ENCODE measurements around the gene TRIM44.
A peak's percentile ranks its signal among the peaks of the same experiment; 100 is the strongest.
"Not testable (repeated sequence)": the region's sequence is repeated elsewhere in the genome, so short reads cannot be mapped to it uniquely, and the experiment has no call there.

TRIM44 gene

DNA sequence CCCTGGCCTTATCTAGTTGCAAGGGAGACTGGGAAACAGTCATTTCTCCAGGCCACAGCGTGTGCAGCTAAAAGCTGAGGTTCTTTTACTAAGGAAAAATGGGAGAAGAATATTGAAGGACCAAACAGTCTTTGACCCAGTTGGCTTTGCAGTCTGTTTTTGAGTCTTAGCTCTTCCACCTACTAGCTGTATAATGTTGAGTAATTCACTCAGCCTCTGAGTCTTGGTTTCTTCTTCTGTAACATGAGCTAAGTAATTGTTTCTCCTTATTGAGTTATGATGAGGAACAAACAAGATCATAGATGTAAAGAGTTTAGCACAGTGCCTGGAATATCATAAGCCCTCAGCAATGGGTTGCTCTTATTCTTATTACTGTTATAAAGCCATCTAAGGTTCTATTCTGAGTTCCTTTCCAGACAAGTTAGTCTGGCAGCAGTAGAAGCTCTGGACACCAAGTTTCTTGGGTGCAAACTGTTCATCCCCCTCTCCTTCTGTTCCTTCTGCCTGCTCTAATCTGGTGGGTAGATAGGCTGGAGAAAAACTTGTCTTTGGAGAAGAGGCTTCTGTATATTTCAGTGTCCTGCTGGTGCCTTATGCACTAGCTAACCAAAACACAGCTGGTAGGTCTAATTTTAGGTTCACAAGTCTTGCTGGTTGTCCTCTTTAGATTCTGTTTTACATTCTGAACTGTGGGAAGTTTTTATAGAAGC is 13.5 kb downstream of the TRIM44 start:
- no peak for DNase-seq

DNA sequence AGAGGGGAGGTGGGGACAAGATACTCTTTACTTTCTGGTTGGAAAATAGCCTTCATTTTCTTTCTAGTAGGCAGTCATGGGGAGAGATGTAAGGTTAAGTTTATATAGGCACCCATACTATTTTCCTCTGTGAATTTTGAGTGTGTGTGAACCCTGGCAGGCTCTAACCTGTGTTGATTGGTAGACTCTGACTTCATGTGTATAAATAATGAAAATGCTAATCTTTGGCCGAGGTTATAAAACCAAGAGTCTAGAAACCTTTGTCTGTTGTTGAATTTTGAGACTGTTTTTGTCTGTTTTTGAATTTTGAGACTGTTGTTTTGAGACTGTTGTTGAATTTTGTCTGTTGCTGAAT is 14.0 kb downstream of the TRIM44 start:
- DNase-seq, result no peak

DNA sequence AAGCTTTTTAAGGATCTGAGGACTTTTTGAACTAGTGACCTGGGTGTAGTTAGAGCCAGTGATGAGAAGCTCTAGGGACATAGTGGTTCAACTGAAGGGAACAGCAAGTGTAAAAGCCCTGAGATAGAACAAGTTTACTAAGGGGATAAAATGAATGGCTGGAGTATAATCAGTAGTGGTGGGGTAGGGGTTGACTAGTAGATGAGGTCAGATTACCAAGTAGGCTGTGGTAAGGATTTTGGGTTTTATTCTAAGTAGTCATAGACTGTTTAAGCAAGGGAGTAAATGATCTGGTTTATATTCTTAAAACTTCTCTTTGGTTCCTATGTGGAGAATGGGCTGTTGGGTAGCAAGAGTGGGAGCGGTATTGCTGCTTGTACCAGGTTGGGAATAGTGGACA is 15.3 kb downstream of the TRIM44 start:
- DNase-seq, result no peak

DNA sequence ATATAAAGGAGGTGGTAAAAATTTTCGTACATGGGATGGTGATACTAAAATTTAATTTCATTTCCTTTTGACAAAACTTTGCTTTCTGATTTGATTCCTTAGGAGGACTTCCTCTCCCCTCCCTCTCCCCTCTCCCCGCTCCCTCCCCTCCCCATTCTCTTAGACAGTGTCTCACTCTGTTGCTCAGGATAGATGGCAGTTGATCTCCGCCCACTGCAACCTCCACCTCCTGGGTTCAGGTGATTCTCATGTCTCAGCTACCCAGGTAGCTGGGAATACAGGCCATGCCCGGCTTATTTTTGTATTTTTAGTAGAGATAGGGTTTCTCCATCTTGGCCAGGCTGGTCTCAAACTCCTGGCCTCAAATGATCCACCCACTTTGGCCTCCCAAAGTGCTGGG is 15.9 kb downstream of the TRIM44 start:
- no peak for DNase-seq

DNA sequence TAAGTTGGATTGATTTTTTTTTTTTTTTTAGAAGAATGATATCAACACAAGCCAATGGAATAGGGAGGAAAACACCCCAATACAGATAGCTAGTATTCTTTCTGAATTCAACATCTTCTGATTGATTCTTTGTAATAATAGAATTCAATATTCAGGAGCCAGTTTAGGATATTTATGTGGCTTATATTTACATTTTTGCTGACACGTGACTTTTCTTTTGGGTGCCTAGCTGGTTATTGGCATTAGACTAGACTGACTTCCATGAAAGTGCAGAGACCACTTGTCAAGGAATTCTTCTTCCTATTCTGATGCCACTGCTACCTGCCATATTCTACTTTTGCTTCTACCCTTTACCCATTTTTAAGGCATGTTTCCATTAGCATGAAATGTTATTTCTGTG is 16.4 kb downstream of the TRIM44 start:
- DNase-seq, result no peak

DNA sequence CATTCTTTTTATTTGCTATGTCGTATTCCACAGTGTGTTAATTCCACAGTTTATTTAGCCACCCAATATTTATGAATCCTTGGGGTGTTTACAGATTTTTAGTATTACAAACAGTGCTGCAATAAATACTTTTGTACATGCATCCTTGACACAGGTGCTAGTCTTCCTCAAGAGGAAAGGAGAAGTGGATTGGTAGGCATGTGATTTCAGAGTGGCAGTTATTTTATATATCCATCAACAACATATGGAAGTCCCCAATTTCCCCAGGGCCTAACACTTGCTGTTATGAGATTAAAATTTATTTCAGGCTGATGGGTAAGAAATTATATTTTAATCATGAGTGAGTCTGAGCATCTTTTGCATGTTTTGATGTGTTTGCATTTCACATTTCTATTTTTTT is 17.9 kb downstream of the TRIM44 start:
- no peak for DNase-seq

DNA sequence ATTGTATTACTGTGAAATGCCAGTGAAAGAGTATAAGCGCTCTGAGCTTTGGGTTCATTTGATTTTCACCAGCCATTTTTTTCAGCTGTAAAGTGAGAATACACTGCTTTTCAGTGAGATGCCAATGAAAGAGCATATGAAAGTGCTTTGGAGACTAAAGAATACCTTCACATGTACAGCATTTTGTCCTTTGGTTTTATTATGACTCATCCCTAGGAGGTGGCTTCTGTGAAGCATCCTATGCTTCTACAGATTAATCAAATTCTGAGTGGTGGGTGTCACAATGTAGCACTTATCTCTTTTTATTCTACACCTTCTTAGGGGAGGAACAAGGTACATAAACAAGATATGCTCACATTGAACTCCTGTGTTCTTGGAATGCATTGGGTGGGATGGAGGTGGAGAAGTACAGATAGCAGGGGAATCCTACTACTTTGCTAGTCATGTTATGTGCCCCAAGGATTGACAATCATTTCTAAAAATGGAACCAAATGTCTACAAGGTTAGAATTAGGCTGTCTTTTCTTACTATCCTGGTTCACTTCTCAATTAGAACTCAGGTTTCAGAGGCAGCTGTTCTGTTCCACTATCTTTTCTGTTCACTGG is 18.7 kb downstream of the TRIM44 start:
- no peak for DNase-seq

DNA sequence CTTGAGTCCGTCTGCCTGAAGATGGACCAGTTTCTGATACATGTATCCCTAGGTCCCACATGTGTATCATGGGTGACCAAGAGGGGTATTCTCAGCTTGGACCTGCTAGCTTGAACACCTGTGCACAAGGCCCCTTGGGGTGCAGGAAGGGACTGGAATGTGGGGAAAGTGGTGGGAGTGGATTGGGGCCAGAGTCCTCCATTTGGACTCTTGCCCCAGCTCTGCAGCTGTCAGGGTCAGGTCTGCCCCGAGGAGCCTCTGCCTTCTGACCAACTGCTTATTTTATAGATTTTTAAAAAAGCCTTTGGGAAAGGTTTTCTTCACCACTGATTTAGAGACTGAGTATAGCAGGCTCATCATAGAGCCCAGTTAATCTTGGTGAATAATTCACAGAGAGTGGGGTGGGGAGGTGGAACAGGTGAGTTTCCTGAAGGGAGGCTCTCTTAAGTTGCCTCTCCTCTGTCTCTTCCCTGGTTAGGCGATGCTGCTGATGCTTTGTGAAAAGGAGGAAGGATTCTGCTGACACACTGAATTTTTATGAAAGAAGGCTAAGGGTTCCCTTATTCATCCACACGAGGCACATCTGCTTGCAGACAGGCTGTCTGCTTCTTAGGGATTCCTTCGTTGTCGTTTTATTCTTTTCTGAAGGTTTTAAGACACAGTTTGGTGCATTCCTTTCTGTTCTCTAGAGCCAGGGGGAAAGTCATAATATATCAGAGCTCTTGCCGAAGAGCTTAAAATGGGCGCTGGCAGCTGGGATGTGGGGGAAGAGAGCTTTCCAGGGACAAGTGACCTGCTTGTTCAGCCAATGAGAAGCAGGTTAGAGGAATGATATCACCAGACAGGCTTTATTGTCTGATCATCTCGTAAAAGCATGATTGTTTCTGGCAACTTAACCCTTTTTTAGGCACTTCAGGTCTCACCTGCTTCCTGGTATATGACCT is 19.9 kb downstream of the TRIM44 start:
- peak; percentile 50 for DNase-seq

DNA sequence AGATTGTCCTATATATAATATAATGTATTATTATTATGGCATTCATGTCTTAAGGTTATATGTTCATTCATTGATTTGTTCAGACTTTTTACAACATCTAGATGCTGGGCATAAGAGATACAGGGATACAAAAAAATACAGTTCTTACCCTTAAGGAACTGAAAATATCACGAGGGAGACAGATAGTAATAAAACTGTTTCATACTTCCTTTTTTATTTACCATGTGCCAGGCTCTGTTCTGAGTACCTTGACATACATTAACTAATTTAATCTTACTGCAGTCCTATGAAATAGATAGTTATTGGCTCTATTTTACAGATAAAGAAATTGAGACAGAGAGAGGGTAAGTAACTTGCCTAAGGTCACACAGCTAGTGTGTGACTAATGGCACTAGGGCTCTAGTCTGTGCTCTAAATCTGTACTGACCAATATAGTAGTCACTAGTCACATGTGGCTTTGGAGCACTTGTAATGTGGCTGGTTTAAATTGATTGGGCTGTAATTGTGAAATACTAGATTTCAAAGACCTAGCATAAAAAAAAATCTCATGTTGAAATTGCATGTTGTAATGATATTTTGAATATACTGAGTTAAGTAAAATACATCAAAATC is 21.3 kb downstream of the TRIM44 start:
- no peak for DNase-seq

DNA sequence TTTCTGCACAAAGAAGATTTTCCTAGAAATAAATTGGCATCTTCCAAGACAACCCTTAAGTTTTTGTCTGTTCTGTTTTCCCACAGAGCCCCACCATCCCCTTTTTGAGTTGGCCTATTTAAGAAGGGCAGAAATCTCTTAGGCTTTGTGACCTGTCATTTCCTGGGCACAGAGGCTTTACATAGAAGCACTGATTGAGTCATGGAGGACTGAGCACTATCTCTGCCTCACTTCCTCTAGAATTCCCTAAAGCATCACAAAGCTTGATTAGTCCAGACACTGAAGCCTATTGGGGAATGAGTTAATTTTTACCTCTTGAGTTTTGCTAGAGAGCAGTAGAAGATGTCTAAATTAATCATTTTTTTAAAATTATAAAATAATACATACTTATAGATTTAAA is 25.4 kb downstream of the TRIM44 start:
- DNase-seq, result no peak

DNA sequence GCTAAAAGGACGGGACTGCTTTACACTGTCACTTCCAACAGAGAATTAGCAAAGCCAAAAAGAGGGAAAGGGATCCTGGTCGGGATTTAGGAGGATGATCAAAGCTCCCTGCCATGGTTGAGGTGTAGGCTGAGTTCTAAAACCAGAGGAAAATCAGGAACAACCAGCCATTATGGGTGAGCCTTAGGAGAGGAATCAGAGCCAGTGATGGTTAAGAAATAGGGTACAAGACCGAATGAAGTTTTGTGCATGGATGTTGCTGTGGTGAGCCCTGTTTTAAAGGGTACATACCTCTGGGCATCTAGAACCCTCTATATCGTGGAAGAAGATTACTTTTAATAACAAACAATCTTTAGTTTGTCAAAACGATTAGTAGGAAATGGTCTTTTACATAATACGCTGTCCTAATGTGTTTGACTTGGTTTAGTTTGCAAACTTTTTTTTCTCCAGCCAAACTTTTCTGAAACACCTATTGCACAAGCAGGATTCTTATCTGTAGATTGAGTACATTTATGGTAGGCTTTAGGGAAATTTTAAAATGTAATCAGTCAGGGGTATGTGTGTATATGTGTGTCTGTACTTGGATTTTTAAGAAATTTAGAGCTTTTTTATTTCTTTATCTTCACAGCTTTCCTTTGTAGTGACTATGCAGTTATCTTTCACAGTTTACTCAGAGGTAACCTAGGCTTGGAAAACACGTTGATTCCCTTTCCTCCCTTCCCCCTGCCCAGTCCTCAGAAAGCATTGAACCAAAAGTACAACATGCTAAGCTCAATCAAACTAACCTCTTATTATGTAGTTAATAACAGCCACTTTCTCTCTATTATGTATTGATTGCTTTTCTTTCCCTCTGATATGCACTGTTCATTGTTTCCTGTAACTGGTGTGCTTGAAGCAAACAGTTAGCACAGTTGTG is 26.8 kb downstream of the TRIM44 start:
- no peak for DNase-seq

DNA sequence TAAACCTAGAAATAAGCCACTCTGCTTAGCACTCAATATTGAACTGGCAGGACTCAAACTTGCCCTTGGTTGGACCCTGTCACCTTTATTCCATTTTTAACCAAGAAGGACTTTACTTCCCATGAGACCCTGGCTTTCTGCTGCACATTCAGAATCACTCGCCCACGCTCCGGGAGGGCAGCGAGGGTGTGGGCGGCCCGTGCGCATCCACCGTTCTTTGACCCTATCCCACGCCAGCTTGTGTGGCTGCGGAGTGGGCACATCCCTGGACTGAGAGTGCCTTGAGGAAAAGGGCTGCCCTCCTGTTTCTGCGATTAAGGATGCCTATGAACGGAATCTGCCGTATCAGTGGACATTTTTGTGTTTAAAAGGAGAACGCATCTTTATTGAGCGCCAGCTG is 39.6 kb downstream of the TRIM44 start:
- no peak for DNase-seq

DNA sequence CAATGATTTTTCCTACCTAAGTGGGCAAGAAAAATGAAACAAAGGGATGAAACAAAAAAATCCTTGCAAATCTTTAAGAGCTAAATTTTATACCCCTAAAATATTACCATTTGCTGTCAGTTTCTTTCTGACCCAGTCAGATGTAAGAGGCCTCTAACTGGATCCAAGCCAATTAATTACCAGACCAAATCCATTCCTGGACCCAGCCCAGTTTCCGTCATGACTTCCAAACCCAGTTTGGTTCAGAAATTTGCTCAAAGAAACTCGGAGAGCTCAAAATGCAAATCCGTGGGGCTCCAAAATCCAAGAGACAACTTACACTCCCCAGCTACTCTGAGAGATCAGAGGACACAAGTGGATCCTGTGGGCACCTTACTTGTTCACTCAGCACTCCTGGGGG is 46.8 kb downstream of the TRIM44 start:
- no peak for DNase-seq

DNA sequence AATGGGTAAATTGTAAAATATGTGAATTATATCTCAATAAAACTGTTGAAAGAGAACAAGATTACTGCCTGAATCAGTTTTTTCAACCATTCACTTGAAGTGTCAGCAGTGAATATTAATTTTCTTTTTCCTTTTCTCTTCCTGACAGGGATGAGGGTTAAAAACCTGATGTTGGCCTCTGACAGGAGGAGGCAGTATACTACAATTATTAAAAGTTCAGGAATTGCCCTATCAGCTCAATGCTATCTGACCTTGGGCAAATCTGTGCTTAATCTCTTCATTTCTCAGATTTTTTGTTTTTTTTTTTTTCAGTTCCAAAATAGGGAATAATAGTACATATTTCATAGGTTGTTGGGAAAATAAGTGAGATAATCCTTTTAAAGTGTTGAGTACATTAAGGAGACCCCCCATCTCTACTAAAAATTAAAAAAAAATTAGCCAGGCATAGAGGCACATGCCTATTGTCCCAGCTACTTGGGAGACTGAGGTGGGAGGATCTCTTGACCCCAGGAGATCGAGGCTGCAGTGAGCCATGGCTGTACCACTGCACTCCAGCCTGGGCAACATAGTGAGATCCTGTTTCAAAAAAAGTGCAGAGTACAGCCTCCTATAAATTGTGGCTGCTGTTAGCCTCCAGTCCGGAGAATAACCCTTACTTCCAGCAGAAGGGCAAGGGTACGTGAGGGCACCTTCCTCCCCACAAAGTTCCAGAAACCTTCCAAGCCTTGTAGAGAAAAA is 48.8 kb downstream of the TRIM44 start:
- no peak for DNase-seq

DNA sequence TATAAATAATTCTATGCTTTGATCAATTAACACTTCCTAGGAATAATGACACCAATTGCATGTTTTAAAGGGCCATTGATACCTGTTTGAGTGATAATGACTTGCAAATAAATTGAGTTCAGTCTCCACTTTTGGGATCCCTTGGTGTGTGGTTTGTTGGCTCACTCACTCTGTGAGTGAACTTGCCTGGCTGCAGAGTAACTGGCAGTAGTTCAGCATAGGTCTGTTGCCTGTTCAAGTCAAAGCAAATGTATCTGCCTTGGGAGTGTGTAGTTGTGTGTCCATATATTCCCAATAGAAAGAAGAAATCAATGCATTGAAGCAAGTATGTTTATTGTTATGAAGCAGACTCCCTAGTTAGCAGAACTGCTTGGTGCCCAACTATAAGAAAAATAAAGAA is 49.3 kb downstream of the TRIM44 start:
- no peak for DNase-seq

DNA sequence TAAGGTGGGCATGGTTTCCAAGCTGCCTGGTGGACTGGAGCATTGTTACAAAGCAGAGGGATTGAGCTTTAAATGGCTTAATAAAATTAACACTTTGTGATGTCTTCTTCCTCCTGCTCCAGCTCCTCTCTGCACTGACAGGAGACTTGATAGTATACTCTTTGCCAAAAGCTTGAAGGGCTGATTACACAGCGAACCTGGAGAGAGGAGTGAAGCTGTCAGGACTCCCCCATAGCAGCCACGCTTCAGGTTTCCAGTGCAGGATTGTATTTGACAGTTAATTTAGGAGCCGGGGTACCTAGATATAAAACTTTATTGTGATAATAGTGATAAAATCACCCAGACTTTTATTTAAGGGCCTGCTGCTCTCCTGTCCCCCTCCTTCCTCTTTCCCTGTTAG is 50.0 kb downstream of the TRIM44 start:
- no peak for DNase-seq

DNA sequence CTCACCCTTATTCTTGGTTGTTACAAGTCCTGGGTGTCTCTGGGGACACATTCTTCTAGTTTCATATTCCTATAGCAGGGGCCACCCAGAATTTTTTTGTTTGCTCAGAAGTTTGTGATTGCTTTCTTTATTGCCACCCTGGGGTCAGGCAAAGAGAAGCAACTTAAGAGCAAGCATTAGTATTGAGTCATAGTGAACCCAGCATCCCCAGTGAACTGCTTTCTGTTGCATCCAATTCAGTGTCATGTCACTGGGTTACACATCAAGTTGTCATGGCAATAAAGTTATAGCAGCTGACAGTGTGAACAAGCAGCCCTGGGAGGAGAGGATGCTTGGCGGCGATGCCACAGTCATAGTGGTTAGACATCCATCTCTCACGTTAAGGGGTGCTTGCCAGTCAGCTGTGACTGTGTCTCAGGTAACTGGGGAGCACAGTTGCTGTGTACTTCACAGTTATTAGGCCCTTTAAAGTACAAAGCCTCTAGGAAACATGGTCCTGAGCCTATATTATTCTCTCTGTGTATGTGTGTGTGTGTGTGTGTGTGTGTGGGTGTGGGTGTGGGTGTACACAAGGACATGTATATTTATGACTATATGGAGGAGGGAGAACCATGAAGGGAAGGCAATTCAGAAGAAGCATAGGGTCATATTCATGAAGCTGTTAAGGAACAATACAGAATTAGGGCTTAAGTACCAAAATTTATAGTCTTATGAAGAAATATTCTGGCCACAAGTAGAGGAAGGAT is 52.5 kb downstream of the TRIM44 start:
- no peak for DNase-seq

DNA sequence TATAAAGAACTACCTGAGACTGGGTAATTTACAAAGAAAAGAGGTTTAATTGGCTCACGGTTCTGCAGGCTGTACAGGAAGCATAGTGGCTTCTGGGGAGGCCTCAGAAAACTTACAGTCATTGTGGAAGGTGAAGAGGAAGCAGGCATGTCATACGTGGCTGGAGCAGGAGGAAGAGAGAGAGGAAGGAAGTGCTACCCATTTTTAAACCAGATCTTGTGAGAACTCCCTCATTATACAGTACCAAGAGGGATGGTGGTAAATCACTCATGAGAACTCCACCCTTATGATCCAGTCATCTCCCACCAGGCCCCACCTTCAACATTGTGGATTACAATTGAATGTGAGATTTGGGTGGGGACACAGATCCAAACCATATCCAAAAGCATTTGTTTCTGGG is 53.1 kb downstream of the TRIM44 start:
- DNase-seq, result not testable (repeated sequence)

DNA sequence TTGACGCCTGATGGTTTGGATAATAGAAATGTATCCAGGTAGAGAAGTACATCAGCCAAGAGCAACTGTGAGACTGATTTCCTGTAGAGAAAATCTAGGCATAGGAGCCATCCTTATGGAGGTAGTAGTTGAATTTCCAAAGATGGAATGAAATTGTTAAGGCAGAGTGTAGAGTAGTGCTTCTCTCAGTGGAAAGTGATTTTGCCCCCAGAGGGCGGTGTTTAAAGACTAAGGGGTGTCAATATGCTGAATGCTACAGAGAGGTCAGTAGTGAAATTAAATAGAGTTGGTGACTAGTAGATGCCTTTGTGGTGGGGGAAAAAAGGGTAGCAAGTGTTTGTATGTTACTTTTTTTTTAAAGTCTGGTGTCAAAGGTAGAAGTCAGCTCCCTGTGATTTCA is 54.5 kb downstream of the TRIM44 start:
- no peak for DNase-seq

DNA sequence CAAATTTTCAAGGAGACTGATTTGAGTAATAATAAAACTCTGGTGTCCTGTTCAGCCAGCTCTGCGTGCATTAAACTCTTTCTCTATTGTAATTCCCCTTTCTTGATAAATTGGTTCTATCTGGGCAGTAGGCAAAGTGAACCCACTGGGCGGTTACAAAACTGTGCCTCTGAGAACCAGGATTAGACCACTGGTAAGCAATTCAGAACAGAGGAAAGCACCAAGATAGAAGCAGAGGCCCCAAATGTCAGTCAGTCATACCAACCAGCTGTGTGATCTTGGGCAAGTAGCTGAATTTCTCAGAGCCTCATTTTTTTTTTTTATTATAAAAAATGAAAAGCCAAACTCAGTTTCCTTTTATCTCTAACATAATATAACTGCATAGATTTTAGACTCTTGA is 54.9 kb downstream of the TRIM44 start:
- no peak for DNase-seq

Measured in midbrain (tissue), 1 donor.